Tibial nerve (tissue), 4 donors: Measurements from ENCODE around the gene RAB6B. TPM values are rescaled to one million over a fixed set of nuclear protein-coding genes. Genes with fewer than 3 reads are reported as not detected.

ENCODE experiments used
- DNase-seq, 2 donors: peaks; one replicate each; pipeline ENCODE4 v3.0.0-alpha.2; 2019; ENCODE audit warnings: low spot score in 2 of 2
- H3K27ac ChIP-seq, 4 donors: fragments of 200-600 bp; sonication (generic) in 3 of 4; one replicate each; pipeline ENCODE4 v1.5.1; 2017 to 2019; ENCODE audit warnings: mild to moderate bottlenecking in 1 of 4
- H3K27me3 ChIP-seq, 2 donors: fragments of 200-600 bp; sonication (generic) in 1 of 2; one replicate each; pipeline versions ENCODE4 v1.5.1 to v1.6.0; 2017 to 2019
- H3K36me3 ChIP-seq, 3 donors: fragments of 200-600 bp; sonication (generic); one replicate each; pipeline ENCODE4 v1.5.1; 2018 to 2019
- H3K4me1 ChIP-seq, 4 donors: fragments of 200-600 bp; sonication (generic) in 3 of 4; one replicate each; pipeline ENCODE4 v1.5.1; 2017 to 2019
- H3K4me3 ChIP-seq, 4 donors: fragments of 200-600 bp; sonication (generic) in 3 of 4; one replicate each; pipeline ENCODE4 v1.5.1; 2017 to 2019; ENCODE audit warnings: mild to moderate bottlenecking in 1 of 4, moderate library complexity in 1 of 4
- H3K9me3 ChIP-seq, 4 donors: fragments of 200-600 bp; sonication (generic) in 3 of 4; one replicate each; pipeline ENCODE4 v1.5.1; 2017 to 2019
- EP300 ChIP-seq, 2 donors: sonication (generic); formaldehyde crosslinking; IDR thresholded peaks; one replicate each; pipeline ENCODE4 v1.6.1; 2017; ENCODE audit warnings: antibody characterized with exemption in 2 of 2, mild to moderate bottlenecking in 1 of 2
- POLR2A ChIP-seq, 2 donors: fragments of 450-650 bp; IDR thresholded peaks; one replicate each; pipeline ENCODE4 v1.6.1; 2017; ENCODE audit warnings: antibody characterized with exemption in 2 of 2, mild to moderate bottlenecking in 2 of 2, moderate library complexity in 2 of 2
- WGBS, 2 donors: methylation state at CpG; one replicate each; pipeline ENCODE4 v1.1.5; 2018; 5-methylcytosine and 5-hydroxymethylcytosine counted together
- total RNA-seq, 4 donors: library from RNA; depleted of rRNA; stranded (reverse); fragments of >200 nt; gene quantifications; one replicate each; pipeline ENCODE4 v1.1.0, GENCODE V29; 2016
- TF ChIP-seq, protein P1 (sequence below), 5 experiments: fragments of 200-600 bp in 3 of 5; fragments of 450-650 bp in 2 of 5; sonication (generic) in 3 of 5; IDR thresholded peaks; one replicate each; pipeline ENCODE4 v1.5.1; 2016 to 2019; ENCODE audit warnings: antibody characterized with exemption in 5 of 5, mild to moderate bottlenecking in 3 of 5, moderate library complexity in 2 of 5

RAB6B gene
- total RNA-seq, 4 donors from 2014 or later: 1.4 to 3.6 (median 2.0) TPM

GRCh38 chr3:133943031-133943535 lies 47.4 kb upstream of the RAB6B start:
- no peak for TF ChIP-seq POLR2A (IDR thresholded peaks at IDR 0.05)
- TF ChIP-seq, protein P1, sequence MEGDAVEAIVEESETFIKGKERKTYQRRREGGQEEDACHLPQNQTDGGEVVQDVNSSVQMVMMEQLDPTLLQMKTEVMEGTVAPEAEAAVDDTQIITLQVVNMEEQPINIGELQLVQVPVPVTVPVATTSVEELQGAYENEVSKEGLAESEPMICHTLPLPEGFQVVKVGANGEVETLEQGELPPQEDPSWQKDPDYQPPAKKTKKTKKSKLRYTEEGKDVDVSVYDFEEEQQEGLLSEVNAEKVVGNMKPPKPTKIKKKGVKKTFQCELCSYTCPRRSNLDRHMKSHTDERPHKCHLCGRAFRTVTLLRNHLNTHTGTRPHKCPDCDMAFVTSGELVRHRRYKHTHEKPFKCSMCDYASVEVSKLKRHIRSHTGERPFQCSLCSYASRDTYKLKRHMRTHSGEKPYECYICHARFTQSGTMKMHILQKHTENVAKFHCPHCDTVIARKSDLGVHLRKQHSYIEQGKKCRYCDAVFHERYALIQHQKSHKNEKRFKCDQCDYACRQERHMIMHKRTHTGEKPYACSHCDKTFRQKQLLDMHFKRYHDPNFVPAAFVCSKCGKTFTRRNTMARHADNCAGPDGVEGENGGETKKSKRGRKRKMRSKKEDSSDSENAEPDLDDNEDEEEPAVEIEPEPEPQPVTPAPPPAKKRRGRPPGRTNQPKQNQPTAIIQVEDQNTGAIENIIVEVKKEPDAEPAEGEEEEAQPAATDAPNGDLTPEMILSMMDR (IDR thresholded peaks at IDR 0.05): no peak
- no peak for TF ChIP-seq EP300 (IDR thresholded peaks at IDR 0.05)
- H3K4me3 ChIP-seq: no peak overlapping the region
- no peaks in the 10 kb centered on the region for H3K27me3 ChIP-seq
- H3K4me1 ChIP-seq: peaks cover 0 to 45% (median 6%) of the 10 kb centered on the region in 4 donors
- no peaks in the 10 kb centered on the region for H3K9me3 ChIP-seq
- H3K36me3 ChIP-seq: no peaks in the 10 kb centered on the region
- H3K27ac ChIP-seq: no peak overlapping the region
- WGBS, 2 donors: 93 to 100% methylated on average over 2 of the region's 2 CpGs
- DNase-seq: no peak

DNA sequence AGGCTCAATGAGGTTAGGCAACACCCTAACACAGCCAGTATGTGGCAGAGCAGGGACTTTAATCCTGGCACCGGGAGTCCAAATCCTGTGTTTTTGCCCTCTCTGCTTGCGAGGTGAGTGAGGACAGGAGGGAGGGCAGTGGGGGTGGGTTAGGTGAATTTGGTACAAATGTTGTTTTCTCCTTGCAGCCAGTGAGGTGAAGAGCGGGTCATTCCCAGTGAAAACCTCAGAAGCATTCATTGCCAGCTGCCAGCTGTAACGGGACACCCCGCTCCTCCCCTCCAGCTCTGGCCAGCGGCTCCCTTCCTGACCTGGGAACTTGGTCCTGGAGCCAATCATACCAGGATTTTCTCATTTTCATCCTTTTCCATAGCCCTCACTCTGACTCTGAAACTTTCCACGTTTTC lies 45.7 kb upstream of the RAB6B start:
- 26 to 33% methylated on average over 7 of the region's 7 CpGs for WGBS, 2 donors
- no peaks in the 10 kb centered on the region for H3K27me3 ChIP-seq
- peaks cover 0 to 52% (median 6%) of the 10 kb centered on the region in 4 donors for H3K4me1 ChIP-seq
- no peak for DNase-seq
- no peaks in the 10 kb centered on the region for H3K36me3 ChIP-seq
- no peak overlapping the region for H3K27ac ChIP-seq
- TF ChIP-seq EP300 (IDR thresholded peaks at IDR 0.05): peak in 1 of 2 donors; percentile 24
- TF ChIP-seq POLR2A (IDR thresholded peaks at IDR 0.05): no peak
- no peak overlapping the region for H3K4me3 ChIP-seq
- H3K9me3 ChIP-seq: no peaks in the 10 kb centered on the region

DNA sequence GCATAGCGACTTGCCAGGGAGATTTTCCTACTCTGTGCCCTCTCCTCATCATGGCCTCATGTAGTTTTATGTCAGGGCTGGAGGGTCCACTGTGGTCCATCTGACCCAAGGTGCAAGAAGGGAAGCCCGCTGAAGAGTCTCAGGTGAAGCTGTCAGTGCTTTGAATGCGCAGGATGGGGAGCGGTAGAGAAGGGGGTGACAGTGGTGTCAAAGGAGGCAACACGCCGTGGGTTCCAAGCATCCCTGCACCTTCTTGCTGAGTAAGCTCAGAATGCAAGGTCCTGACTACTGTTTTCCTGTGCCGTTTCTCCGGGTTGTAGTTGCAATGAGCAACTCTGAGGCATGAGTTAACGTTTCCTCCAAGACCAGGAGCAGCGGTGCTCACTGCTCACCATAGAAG lies 44.9 kb upstream of the RAB6B start:
- H3K9me3 ChIP-seq: no peaks in the 10 kb centered on the region
- peaks cover 0 to 52% (median 6%) of the 10 kb centered on the region in 4 donors for H3K4me1 ChIP-seq
- no peak for DNase-seq
- H3K36me3 ChIP-seq: no peaks in the 10 kb centered on the region
- H3K4me3 ChIP-seq: no peak overlapping the region
- H3K27me3 ChIP-seq: no peaks in the 10 kb centered on the region
- TF ChIP-seq, protein P1 (IDR thresholded peaks at IDR 0.05): no peak
- TF ChIP-seq POLR2A (IDR thresholded peaks at IDR 0.05): no peak
- no peak for TF ChIP-seq EP300 (IDR thresholded peaks at IDR 0.05)
- 86 to 91% methylated on average over 10 of the region's 10 CpGs for WGBS, 2 donors
- no peak overlapping the region for H3K27ac ChIP-seq

GRCh38 chr3:133939463-133939835 lies 43.8 kb upstream of the RAB6B start:
- H3K9me3 ChIP-seq: no peaks in the 10 kb centered on the region
- H3K27ac ChIP-seq: no peak overlapping the region
- TF ChIP-seq, protein P1 (IDR thresholded peaks at IDR 0.05): no peak
- no peak for TF ChIP-seq EP300 (IDR thresholded peaks at IDR 0.05)
- TF ChIP-seq POLR2A (IDR thresholded peaks at IDR 0.05): no peak
- WGBS, 2 donors: 75 to 95% methylated on average over 1 of the region's 1 CpG
- no peak for DNase-seq
- no peak overlapping the region for H3K4me3 ChIP-seq
- H3K36me3 ChIP-seq: no peaks in the 10 kb centered on the region
- no peaks in the 10 kb centered on the region for H3K27me3 ChIP-seq
- peaks cover 0 to 41% (median 3%) of the 10 kb centered on the region in 4 donors for H3K4me1 ChIP-seq

DNA sequence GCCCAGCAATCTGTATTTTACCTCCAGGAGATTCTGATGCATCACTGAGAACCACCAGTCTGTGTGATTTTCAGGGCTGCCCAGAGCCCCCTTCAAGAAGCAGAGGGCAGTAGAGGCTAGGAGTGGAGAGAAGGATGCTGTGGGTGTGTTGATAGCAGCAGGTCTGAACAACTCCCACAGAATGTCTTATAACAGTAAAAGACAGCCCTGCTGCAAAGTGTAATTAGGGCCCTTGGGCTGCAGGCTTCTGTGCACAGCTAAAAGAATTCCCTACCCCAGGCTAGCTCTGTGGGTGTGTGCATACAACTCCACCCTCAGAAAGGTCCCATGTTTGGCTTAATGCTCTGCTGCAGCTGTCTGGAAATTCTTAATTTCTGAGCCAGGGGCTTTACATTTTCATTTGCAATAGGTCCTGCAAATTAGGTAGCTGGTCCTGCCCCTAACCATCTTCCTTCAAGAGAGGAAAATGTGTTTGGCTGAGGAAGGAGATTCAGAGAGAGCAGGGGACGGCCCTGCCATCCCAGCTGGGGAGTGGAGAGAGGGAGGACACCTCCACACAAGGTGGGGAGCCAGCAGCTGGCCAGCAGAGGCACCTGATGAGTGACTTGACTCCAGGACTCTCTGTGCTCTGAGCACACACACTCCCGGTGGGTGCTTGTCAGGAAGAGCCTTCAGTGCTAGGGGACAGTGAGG lies 43.2 kb upstream of the RAB6B start:
- peaks cover 0 to 36% (median 3%) of the 10 kb centered on the region in 4 donors for H3K4me1 ChIP-seq
- no peak overlapping the region for H3K27ac ChIP-seq
- H3K36me3 ChIP-seq: no peaks in the 10 kb centered on the region
- H3K4me3 ChIP-seq: no peak overlapping the region
- no peaks in the 10 kb centered on the region for H3K9me3 ChIP-seq
- no peak for TF ChIP-seq EP300 (IDR thresholded peaks at IDR 0.05)
- TF ChIP-seq POLR2A (IDR thresholded peaks at IDR 0.05): no peak
- TF ChIP-seq, protein P1 (IDR thresholded peaks at IDR 0.05): no peak
- 69% methylated on average over 1 to 2 of the region's 2 CpGs for whole genome bisulfite sequencing, 2 donors
- H3K27me3 ChIP-seq: no peaks in the 10 kb centered on the region
- DNase-seq: no peak
